ENCODE data around the gene BFSP1.

BFSP1 gene

DNA sequence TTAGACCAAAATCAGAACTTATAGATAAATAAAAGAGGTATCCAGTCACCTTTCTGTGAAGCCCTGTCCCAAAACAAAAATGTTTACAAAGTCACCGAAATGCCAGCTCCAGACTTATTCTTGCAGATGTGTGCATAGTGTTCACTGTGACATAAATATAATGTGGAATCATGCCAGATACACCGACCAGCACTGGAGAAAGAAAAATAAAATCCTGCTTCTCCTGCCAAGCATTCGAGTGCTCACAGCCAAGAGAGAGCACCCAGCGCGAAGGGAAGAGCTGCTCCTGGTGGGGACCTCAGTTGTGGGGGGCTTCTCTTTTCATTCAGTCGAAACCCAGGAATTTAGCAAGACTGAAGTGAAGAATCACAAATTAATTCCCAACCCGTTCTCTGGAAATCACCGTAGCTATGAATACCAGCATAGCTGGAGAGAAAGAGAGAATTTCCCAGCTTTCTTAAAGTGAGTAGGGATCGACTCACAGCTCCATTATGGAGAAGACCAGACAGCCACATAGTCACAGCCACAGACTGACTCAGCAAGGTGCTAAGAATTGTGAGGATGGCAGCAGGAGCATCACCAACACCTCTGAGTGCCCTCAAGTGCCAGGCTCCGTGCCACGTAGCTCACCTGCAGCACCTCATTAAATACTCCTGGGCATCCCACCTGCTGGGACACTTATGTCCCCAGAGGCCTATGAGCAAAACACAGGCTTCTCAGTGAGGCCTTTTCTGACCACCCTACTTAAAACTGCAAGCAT is 33.2 kb downstream of the BFSP1 start:
- DNase-seq (ENCODE audit: low spot score), result no peak

DNA sequence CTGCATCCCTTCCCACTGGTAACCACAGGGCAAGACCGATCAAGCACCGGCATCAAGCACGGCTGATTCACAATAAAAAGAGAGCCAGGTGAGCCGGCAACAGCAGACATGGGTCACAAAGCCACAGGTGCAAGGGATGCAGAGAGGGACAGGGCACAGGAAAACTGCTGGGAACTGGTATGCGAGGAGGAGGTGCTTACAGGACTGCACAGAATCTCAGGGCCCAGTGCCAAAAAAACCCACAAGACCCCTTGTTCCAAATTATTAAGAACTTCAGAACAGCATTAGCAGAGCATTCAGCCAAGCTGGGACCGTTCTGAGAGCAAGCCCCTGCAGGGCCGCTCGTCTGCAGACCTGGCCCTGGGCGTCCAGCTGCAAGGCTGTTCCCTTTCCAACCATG is 35.4 kb downstream of the BFSP1 start:
- no peak for DNase-seq (ENCODE audit: low spot score)

DNA sequence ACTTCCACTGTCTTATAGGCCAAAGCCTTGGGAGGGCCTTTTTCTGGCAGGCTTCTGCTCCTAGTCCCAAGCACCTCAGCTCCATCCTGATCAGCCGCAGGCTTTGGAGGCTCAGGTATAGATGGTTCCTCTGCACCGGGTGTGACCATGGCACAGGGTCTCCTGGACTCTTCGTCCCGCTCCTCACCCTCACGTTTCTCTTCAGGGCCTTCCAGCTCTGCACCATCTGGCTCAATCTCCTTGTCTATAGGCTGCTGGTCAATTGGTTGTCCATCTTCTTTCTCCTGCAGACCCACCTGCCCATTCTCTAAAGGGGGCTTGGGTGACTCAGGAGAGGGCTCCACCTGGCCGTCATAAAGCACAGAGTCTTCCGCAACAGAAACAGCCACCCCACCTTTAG is 37.0 kb downstream of the BFSP1 start:
- DNase-seq (ENCODE audit: low spot score), result no peak

DNA sequence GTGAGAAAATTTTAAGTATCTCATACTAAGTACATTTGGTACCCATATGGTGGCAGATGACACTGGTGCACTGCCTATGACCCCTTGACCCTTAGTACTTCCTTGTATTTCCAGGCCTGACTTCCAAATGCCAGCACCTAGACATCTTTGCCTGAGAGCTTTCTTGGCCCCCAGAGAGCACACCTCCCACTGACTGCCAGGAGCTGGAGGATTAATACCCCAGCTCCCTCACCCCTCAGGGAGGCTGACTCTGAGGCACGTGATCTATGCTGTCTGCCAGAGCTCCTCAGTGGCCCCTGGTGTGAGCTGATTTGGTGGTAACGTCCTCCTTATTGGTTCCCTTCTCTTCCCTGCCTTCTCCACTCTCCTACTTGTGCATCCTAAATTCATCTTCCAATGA is 38.0 kb downstream of the BFSP1 start:
- no peak for DNase-seq (ENCODE audit: low spot score)

DNA sequence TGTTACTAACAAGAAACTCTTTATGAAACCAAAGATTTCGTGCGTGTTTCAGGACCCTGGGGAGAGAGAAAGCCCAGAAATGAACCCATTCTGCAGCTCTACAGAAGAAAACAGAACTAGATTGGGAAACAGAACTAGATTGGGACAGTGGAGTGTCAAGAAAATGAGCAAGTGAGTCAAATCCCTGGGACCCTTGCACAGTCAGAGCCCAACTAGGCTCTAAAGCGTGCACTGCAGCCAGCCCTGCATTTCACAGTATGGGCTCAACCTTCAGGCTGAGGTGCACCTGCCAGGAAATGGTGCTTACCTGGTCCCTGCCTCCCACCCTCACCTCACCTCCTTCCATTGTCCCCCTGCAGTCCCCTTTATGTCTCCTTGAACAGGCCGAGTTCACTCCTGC is 39.7 kb downstream of the BFSP1 start:
- DNase-seq (ENCODE audit: low spot score), result no peak

DNA sequence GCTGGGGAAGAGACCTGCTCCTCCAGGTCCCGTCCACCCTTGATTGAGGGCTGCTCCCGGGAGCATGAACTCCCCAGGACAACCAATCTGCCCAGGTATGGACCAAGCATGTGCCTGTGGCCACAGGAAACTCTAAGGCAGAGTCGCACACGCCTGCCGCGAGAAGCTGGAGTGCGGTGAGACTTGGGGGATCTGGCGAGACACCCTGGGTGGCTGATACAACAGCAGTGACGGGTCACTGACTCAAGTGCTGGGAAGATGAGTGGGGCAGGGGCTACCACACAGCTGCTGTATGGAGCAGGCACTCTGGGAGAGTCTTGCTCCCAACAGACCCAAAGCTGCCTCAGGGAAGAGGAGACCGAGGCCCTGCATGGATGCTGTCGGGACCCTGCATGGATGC is 40.1 kb downstream of the BFSP1 start:
- DNase-seq (ENCODE audit: low spot score), result no peak

DNA sequence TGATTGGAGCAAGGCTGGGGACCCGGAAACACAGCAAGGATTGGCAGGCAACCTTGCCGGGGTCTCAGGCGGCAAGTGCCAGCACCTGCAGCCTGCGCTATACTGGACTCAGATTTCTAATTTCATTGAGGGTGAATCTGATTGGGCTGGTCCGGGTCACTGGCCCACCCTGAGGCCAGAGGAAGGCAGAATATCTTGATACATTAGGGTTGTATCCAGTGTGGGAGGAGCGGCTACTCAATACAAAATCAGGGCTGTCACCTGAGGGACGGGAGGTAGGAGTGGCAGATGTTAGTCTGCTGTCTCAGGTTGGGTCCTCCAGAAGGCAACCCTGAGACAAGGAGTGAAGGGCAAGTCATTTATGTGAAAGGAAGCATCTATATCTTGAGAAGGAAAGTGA is 40.7 kb downstream of the BFSP1 start:
- no peak for DNase-seq (ENCODE audit: low spot score)

DNA sequence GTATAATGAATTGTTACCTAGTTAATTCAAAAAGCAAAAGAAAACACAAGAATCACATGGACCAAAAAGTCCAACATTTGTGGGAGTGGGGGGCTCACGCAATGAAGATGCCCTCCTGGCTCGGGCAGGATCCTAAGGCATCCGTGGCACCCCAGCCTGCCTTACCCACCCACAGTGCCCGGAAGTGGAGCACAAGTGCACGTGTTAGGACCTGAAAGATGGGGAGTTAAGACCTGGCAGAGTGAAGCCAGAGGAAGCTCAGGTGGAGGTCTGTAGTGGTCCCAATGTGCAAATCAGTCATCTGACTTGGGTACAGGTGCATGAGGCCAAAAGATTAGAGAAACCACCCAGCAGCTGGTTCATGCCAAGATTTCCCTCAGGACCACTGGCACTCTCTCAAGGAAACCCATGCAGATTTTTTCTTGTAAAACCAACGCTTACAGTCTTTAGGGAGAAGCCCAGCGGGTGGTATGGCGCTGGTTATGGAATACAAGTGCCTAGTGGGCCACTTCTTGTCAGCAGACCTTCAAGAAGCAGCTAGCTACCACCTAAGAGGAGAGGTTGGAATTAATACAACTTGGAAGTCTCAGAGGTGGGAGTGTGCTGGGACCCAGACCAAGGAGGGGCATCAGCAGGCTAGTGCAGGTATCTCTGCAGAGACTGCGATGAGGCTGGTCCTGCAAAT is 42.1 kb downstream of the BFSP1 start:
- DNase-seq (ENCODE audit: low spot score), result no peak

DNA sequence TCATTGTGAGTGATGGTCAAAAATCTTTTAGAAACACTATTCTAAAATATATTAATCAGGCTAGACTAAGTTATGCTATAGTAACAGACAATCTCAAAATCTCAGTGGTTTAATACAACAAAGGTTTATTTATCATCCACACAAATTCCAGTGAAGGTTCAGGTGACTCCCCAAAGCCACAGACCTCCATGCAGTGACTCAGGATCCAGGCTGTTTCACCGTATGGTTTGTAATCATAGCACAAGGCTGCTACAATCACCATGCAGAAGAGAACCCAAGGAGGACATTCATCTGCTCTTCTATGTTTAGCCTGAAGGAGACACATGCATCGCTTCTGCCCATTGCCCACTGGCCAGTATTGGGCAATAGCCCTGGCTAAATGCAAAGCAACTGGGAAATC is 46.2 kb downstream of the BFSP1 start:
- peak; percentile 17 for DNase-seq (ENCODE audit: low spot score)

DNA sequence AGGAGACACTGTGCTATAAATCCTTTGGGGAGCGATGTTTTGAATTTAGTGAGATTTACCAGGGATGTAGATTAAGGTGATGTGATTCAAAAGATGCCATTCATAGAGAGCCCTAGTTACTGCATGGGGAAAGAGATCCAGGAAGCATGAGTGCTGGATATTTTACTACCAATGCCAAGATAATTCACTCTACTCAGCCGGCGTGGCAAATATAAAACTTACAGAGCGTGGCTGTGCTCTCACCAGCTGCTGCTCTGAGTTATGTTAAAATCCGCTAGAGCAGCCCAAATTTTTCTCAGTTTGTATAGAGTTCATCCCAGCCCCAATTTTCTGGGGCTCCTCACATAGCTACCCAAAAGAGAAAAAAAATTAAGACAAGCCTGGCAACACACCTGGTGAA is 48.6 kb downstream of the BFSP1 start:
- no peak for DNase-seq (ENCODE audit: low spot score)

DNA sequence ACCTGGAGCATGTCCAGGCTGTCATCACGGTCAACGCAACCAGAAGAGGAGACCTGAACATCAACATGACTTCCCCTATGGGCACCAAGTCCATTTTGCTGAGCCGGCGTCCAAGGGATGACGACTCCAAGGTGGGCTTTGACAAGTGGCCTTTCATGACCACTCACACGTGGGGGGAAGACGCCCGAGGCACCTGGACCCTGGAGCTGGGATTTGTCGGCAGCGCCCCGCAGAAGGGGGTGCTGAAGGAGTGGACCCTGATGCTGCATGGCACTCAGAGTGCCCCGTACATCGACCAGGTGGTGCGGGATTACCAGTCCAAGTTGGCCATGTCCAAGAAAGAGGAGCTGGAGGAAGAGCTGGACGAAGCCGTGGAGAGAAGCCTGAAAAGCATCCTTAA is 49.5 kb downstream of the BFSP1 start:
- DNase-seq (ENCODE audit: low spot score), result no peak

DNA sequence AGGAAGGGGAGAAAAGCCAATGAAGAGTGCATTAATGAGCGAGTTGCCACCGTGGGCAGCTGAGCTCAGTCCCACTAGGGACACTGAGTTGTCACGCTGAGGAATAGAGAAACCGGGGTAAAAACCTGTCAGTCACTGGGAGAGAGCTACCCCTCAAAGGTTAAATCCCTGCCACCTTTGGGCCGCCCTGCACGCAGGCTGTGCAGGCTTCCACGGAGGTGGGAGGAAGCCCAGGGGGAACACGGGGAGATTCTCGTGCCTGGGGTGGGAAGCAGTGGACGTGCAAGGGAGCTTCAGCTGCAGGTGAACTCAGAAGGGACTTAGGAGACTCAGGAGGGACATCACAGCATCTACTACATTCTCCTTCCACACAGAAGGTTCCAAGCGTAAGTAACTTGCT is 50.5 kb downstream of the BFSP1 start:
- no peak for DNase-seq (ENCODE audit: low spot score)

DNA sequence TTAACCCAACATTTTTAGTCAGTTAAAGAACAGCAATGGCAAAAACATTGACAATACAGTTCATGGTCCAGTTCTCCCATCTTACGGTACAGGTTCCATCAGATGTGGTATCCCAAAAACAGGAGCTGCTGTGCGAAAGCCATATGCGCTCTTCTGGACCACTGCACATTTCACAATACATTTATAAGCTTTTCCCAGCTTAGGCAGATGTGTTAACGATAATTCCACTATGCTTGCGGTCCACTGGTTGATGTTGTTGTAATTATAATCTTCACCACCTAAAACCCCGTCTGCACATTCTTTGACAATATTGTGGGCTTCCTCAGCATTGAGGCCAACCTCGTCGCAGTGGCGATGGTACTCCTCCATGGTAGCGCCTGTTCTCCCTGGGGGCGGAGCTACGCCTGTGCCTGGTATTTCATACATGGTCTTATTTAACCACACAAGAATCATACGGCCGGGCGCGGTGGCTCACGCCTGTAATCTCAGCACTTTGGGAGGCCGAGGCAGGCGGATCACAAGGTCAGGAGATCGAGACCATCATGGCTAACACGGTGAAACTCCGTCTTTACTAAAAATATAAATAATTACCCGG is 52.0 kb downstream of the BFSP1 start:
- DNase-seq (ENCODE audit: low spot score), result no peak

DNA sequence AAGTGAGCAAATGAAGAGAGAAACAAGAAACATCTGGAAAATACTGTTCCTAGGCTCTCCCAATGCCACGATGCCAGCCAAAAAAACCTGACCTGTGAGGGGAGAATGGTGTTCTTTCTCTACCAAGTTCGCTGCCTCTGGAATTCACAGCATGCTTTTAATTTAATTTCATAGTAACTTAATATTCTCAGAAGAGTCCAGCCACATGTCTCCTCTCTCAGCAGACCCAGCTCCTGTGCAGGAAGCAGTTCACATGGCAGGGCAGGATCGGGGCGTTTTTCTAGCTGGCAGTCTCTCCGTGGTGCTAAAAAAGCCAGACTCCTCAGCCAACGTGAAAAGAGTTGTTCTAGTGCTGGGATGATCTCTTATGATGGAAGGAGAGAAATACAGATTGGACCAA is 57.5 kb downstream of the BFSP1 start:
- no peak for DNase-seq (ENCODE audit: low spot score)

DNA sequence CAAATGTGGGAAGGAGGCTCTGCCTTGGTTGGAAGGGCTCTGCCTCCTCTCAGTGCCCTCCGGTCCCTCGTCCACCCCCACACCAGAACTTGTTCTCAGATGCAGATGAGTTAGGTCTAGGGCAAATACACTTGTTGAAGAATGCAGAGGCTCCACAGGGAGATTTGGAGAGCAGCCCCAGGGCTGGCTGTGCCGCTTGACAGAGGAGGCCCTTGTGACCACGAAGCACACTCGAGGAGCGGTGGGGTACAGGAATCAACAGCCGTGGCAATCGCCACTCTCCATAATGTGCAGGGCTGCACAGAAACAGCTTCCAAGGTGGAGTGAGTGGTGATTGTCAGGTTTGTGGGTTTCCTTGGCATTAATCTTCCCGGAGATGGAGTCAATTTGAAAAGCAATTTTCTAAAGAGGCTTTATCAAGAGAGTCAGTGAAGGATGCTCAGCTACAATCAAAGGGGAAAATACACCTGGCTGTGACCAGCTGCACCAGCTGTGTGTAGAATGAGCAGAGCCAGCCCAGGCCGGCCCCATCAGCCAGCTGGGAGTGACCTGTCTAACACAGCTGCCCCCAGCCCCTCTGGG is 59.5 kb downstream of the BFSP1 start:
- DNase-seq (ENCODE audit: low spot score), result no peak

DNA sequence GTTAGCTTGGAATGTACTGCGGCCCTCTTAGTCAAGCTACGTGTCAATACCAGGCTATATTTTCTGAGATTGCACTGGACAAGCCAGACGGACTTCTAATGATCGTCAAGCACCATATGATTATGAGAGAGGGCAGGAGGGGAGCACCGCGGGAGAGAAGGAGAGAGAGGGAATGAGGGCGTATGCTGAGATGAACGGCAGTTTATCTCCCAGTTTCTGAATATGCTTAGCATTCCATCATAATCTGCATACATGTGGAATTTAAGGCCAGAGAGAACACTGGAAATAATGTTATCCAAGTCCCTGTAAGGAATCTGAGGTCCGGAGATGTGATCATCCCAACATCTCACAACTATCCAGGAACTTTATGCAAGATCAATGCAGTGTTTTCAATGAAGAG is 60.2 kb downstream of the BFSP1 start:
- no peak for DNase-seq (ENCODE audit: low spot score)

DNA sequence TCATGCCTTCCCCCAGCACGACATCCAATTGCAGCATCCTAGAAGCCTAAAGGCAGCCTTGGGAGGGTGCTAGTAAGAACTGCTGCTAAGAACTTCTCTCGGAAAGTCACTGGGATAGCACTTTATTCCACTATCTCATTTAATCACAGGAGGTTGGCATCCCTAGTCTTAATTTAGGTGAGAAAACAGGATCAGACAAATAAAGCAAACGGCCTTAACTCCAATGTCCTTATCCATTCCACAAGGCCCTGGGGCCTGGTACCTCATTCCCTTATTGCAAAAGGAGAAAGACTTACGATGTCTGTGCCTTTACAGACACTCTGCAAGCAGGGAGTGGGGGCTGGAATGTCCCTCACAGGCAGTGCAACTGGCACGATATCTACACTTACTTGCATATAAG is 60.7 kb downstream of the BFSP1 start:
- no peak for DNase-seq (ENCODE audit: low spot score)

DNA sequence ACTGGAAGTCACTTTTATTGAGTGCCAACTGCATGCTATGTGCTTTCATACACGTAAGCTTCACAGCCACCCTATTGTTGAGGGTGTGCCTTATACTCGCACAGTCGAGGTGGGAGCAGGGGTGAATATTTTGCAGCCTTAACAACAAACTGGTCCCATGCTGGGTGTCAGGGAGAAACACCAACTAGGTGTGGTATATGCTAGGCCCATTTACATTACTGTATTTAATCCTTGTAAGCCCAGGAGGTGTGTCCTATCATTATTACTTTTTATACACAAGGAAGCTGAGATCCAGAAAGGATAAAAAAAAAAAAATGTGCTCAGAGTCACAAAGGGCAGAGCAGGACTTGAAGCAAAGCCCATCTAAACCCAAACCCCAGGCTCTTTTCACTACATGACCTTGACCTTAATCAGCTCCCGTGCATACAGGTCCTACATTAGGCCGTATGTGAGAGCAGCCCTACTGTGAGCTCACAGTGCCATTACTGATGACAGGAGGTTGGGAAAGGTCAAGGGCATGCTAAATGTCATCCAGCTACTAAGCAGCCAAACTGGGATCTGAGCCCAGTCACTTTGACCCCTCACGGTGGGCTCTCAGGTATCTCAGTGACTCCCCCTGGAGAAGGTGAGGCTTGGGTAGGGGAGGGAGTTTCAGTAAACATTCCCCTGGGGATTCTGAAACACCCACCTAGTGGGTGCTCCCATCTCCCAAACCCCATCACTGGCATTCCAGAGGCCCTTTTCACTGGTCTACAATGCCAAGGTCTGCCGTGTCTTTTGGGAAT is 61.7 kb downstream of the BFSP1 start:
- DNase-seq (ENCODE audit: low spot score), result no peak

DNA sequence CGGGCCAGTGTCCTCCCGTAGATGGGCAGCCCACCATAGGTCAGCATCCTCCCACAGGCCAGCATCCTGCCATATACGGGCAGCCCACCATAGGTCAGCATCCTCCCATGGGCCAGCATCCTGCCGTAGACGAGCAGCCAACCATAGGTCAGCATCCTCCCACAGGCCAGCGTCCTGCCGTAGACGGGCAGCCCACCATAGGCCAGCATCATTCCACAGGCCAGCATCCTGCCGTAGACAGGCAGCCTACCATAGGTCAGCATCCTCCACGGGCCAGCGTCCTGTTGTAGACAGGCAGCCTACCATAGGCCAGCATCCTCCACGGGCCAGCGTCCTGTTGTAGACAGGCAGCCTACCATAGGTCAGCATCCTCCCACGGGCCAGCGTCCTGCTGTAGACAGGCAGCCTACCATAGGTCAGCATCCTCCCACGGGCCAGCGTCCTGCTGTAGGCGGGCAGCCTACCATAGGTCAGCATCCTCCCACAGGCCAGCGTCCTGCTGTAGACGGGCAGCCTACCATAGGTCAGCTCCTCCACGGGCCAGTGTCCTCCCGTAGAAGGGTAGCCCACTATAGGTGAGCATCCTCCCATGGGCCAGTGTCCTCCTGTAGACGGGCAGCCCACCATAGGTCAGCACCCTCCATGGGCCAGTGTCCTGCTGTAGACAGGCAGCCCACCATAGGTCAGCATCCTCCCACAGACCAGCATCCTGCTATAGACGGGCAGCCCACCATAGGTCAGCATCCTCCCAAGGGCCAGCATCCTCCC is 62.9 kb downstream of the BFSP1 start:
- no peak for DNase-seq (ENCODE audit: low spot score)

DNA sequence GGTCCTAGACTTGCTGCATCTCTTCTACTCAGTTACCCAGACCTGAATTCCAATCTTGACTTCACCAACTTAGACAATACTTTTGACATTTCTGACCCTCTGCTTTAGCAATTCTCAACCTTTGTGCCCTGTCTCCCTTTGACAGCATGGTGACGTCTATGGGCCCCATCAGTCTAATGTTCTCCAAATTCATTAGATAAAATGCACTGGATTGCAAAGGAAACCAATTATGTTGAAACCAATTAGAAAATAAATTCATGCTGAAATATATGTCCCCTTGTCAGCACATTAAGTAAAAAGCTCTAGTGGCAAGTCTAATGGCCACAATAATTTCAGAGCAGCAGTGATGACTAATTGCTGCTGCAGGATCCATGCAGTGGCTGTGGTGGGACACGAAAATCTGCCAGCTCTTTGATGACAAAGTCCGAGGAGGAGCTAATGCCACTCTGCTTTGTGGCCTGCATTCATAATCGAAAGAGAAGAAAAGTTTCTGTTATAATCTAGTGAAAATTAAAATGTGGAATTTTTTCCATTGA is 64.0 kb downstream of the BFSP1 start:
- peak; percentile 32 for DNase-seq (ENCODE audit: low spot score)

DNA sequence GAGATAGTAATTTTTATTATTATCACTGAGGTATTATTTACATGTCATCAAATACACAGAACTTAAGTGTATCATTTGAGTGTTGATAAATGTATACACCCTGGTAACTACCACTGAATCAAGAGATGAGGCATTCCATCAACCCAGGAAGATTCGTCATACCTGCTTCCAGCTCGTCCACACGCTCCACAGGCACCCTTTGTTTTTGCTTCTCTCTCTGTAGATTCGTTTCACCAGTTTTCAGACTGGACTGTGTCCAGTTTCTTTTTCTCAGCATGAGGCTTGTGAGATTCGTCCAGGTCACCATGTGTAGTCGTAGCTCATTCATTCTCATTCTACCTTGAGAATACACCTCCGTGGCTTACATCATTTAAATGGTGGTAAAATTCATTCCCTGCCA is 64.5 kb downstream of the BFSP1 start:
- no peak for DNase-seq (ENCODE audit: low spot score)
